ENCODE data around the gene ATP1A3. TPM values are rescaled to one million over a fixed set of nuclear protein-coding genes. Genes with fewer than 3 reads are reported as not detected.
"Not testable (repeated sequence)": the region's sequence is repeated elsewhere in the genome, so short reads cannot be mapped to it uniquely, and the experiment has no call there.

ATP1A3 gene
- total RNA-seq, 3 donors from 2014 or later, result 2.8 to 4.9 (median 3.7) TPM

DNA sequence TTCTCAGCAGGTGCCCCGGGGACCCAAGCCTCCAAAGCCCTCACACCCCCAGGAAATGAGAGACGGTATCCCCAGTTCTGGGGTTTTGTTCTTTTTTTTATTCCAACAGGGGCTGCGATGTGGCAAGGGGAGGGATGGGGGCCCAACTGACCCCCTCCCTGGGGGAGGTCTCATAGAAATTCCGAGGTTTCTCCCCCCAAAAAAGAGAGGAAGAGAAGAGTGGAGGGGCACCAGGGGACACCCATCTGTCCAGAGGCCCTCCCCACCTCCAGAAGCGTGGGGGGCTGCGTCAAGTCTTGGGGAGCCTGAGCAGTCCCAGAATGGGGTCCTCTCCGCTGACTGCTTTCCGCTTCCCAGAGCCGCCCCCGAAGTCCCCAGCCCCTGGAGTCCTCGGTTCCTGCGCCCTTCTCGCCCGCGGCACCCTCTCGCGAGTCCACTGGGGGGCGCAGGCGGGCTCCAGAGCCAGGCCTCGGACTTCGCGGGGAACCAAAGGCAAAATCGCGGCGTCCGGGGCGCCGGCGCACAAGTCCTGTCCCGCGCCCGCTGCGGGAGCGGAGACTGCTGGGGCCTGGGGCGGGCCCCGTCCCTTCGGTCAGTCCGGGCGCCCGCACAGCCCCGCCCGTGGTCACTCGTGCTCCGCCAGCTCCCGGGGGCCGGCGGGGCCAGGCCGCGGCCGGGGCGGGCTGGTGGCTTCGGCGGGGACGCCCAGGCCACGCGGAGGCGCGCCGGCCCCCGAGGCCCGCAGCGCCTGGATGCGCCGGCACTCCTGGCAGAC is 4.4 kb upstream of the ATP1A3 start:
- H3K27me3 Mint-ChIP-seq (ENCODE audit: low read depth), result peaks cover 68% of the 10 kb centered on the region
- H3K4me1 Mint-ChIP-seq (ENCODE audit: low read depth), result peaks cover 31% of the 10 kb centered on the region
- H3K9me3 Mint-ChIP-seq, result no peaks in the 10 kb centered on the region
- H3K4me3 Mint-ChIP-seq, result no peak overlapping the region
- DNase-seq (no peak), ATAC-seq (peak; percentile 8 to 11)
- H3K36me3 Mint-ChIP-seq (ENCODE audit: insufficient read depth), result no peaks in the 10 kb centered on the region

DNA sequence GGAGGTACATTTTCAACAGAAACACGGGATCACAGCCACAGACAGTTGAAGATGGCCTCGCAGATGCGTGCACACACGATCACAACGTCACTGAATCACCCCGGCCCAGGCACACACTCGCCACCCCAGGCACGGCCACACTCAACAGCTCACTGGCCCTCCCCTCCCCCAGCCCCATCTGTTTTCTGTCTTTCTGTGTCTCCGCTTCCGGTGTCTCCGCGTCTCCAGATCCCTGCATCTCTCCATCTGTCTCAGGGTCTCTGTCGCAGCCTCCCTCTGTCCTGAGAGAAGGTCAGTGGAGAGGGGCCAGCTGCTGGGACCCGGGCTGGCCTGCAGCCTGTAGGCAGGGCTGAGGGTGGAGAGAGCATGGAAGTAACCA is 3.8 kb upstream of the ATP1A3 start:
- Mint-ChIP-seq H3K9me3 (no peaks in the 10 kb centered on the region), H3K4me1 (ENCODE audit: low read depth) (peaks cover 32% of the 10 kb centered on the region), H3K27me3 (ENCODE audit: low read depth) (peaks cover 68% of the 10 kb centered on the region), H3K4me3 (peak overlapping the region; percentile 22), H3K36me3 (ENCODE audit: insufficient read depth) (no peaks in the 10 kb centered on the region)
- DNase-seq (no peak), ATAC-seq (no peak)

DNA sequence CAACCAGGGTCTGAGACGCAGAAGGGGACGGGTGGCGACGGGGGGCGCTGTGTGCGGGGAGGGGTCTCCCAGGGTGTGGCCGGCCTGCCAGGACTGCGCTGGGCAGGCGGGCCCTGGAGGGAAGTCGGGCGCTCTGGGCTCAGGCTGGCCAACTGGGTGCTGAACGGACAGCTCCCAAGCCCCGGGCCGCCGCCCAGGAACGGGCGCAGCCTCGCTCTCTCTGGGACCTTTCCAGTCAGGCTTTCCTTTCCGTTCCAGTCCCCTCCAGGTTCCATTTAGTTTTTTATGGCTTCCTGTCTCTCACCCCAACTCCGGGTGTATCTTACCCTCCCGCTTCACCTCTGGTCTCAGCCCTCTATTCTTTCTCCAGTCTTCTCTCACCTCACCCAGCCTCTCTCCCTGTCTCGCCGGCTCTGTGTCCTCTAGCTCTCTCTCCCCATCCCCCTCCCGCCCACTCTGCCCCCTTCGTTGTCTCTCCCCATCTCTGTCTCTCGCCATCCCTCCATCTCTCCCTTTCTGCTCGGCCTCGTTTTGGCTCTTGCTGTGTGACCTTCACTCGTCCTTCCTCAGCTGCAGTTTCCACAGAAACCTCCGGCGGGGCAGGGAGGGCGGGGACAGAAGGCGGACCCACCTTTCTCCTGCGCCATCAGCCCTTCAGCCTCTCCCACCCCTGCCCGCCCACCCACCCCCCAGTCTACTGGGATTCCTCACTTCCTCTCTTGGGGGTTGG is 3.3 kb upstream of the ATP1A3 start:
- no peak for ATAC-seq
- Mint-ChIP-seq H3K4me3 (peak overlapping the region; percentile 53), H3K36me3 (ENCODE audit: insufficient read depth) (no peaks in the 10 kb centered on the region), H3K4me1 (ENCODE audit: low read depth) (peaks cover 36% of the 10 kb centered on the region), H3K9me3 (no peaks in the 10 kb centered on the region), H3K27me3 (ENCODE audit: low read depth) (peaks cover 70% of the 10 kb centered on the region)
- DNase-seq, result no peak

DNA sequence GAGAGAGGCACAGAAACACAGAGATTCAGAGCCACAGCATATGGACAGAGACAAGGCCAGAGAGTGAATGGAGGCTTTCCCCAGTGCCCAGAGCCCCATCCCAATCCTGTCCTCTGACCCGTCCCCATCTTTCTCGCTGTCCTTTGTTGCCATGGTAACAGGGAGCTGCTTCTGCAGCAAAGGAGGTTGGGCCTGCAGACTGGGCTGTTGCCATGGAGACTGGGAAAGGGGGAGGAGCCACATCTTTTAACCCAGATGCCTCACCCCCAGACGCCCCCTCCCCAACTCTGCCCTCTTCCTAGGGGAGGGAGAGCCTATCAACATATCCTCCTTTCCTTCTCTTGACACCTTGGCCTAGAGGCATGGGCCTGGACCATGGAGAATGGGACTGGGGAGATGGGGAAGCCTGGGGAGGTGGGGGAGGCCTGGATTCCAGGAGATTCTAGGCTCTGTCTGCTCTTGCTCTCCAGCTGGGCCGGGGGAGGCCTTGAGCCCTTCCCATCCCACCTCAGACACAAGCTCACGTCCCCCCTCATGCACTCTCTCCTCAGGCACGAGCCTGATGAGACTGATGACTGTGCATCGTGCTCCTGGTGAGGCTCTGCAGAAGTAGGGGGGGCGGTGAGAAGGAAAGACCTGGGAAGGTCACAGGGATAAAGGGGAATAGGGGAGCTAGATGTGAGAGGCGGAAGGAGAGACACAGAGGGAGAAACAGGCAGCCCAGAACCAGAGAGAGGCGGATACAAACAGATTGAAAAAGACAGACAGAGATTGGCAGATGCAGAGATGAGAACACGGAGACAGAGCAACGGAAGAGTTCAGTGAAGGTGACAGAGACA is 2.1 kb upstream of the ATP1A3 start:
- Mint-ChIP-seq H3K4me3 (peak overlapping the region; percentile 53), H3K36me3 (ENCODE audit: insufficient read depth) (no peaks in the 10 kb centered on the region), H3K9me3 (no peaks in the 10 kb centered on the region), H3K27me3 (ENCODE audit: low read depth) (peaks cover 59% of the 10 kb centered on the region), H3K4me1 (ENCODE audit: low read depth) (peaks cover 36% of the 10 kb centered on the region)
- ATAC-seq, result no peak
- no peak for DNase-seq

DNA sequence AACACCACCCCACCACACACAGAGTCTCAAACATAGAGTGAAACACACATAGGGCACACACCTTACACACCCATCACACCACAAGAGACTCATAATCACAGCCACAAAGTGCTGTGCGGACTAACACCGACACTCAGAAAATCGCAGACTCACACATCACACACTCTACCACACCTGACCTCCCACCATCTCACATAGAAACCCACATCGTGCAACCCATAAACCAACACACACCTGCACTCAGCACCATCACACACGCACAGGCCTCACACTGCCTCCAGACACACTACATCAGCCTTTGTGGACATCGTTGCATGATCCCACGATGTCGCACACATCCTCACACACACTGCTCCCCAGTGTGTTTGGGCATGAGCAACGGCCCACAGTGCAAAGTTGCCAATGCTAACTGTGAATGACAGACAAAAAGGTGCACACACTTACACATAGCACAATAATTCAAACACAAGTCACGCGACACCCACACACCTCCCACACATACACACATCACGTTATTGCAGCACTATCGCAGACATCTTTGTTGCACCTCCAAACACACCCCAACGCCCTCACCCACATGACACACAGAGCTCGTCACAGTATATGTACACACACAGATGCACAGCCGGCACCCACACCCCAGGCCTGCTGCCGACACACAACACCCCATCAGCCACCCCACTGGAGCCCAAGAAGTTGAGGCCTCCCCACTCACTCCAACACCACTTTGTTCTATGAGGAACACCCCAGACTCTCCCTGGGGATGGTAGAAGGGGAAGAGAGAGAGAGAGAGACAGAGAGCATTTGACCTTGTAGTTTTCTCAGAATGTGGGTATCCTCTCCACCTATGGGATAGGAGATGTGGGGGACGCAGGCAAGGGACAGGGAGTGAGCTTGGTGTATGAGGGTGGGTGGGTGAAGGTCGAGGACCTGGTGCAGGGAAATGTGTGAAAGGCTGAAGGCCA is 1.2 kb upstream of the ATP1A3 start:
- no peak for ATAC-seq
- Mint-ChIP-seq H3K27me3 (ENCODE audit: low read depth) (peaks cover 50% of the 10 kb centered on the region), H3K4me3 (peak overlapping the region; percentile 40), H3K4me1 (ENCODE audit: low read depth) (peaks cover 36% of the 10 kb centered on the region), H3K36me3 (ENCODE audit: insufficient read depth) (no peaks in the 10 kb centered on the region), H3K9me3 (no peaks in the 10 kb centered on the region)
- no peak for DNase-seq

DNA sequence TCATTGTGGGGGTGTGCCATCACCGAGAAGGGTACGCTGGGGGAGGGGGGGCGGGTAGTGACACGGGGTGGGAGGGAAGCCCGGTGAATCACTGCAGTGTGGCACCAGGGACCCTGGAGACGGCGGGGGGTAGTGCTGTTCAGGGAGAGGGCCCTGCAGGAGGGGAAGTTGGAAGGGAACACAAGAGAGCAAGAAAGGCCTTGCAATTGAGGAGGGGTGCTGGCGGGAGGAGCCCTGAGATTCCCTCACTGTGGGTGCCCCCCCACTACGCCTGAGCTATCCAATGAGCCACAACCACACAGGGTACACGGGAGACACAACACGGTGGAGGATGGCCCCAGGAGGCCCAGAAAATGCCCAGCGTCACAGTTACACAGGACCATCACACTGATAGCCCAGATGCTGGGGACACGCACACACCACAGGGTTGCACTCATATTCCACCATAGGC is 516 bp upstream of the ATP1A3 start:
- peaks cover 43% of the 10 kb centered on the region for H3K27me3 Mint-ChIP-seq (ENCODE audit: low read depth)
- H3K36me3 Mint-ChIP-seq (ENCODE audit: insufficient read depth), result no peaks in the 10 kb centered on the region
- peak; percentile 26 for DNase-seq
- H3K4me3 Mint-ChIP-seq, result peak overlapping the region; percentile 40
- peaks cover 35% of the 10 kb centered on the region for H3K4me1 Mint-ChIP-seq (ENCODE audit: low read depth)
- no peaks in the 10 kb centered on the region for H3K9me3 Mint-ChIP-seq
- ATAC-seq, result peak; percentile 9 to 15

DNA sequence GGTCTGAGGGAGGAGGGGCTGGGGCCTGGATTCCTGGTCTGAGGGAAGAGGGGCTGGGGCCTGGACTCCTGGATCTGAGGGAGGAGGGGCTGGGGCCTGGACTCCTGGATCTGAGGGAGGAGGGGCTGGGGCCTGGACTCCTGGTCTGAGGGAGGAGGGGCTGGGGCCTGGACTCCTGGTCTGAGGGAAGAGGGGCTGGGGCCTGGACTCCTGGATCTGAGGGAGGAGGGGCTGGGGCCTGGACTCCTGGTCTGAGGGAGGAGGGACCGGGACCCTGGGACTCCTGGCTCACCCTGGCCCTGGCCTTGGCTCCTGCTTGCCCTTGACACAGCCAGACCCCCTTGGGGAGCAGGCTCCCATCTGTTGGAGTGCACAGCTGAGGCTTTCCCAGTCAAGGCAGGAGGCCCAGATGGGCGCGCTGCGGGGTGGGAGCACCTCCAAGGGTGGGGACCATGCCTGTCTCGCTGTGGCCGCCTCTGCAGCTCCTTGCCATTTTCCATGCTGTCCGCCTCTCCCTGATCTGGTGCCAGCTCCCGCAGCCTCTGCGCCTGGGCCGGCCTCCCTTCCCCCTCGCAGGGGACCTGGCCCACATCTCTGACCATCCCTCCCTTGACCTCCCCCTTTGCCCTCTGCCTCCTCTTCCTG is 2.0 kb downstream of the ATP1A3 start:
- H3K36me3 Mint-ChIP-seq (ENCODE audit: insufficient read depth); DNase-seq; H3K9me3 Mint-ChIP-seq; ATAC-seq: not testable (repeated sequence)
- Mint-ChIP-seq H3K4me1 (ENCODE audit: low read depth) (peaks cover 24% of the 10 kb centered on the region), H3K4me3 (peak overlapping the region; percentile 6), H3K27me3 (ENCODE audit: low read depth) (peaks cover 27% of the 10 kb centered on the region)

DNA sequence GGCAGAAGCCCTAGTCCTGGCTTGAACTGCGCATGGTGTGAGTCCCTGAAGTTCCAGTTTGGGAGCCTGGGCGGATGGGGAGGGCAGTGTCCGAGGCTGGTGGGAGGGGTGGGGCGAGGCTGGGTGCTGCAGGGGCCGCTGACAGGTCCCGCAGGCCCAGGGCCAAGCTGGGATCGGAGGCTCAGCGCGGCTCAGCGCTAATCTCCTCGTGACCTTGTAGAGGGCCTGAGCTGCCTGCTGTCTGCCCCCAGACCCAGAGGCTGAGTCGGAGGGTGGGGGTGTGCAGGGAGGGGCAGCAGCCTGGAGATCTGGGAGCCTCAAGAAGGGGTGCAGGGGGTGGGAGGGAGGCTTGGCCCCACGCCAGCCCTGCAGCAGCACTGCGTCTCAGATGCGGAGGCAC is 3.0 kb downstream of the ATP1A3 start:
- peaks cover 17% of the 10 kb centered on the region for H3K27me3 Mint-ChIP-seq (ENCODE audit: low read depth)
- ATAC-seq (no peak), DNase-seq (no peak)
- H3K36me3 Mint-ChIP-seq (ENCODE audit: insufficient read depth), result no peaks in the 10 kb centered on the region
- peaks cover 17% of the 10 kb centered on the region for H3K4me1 Mint-ChIP-seq (ENCODE audit: low read depth)
- H3K9me3 Mint-ChIP-seq, result no peaks in the 10 kb centered on the region
- no peak overlapping the region for H3K4me3 Mint-ChIP-seq

DNA sequence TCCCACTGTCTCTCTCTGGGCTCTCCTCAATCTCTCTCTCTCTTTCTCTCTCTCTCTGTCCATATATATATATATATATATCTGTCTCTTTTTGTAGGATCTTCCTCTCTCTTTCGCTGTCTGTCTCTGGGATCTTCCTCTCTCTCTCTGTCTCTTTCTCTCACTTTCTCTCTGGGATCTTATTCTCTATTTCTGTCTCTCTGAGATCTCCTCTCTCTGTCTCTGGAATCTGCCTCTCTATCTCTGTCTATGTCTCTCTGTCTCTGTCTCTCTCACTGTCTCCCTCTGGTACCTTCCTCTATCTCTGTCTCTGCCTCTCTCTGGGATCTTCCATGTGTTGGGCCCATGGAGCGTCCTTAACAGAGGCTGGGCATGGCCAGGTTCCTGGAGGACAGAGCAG is 3.4 kb downstream of the ATP1A3 start:
- no peak overlapping the region for H3K4me3 Mint-ChIP-seq
- H3K36me3 Mint-ChIP-seq (ENCODE audit: insufficient read depth), result no peaks in the 10 kb centered on the region
- no peak for ATAC-seq
- H3K27me3 Mint-ChIP-seq (ENCODE audit: low read depth), result peaks cover 15% of the 10 kb centered on the region
- no peak for DNase-seq
- no peaks in the 10 kb centered on the region for H3K9me3 Mint-ChIP-seq
- H3K4me1 Mint-ChIP-seq (ENCODE audit: low read depth), result peaks cover 17% of the 10 kb centered on the region

DNA sequence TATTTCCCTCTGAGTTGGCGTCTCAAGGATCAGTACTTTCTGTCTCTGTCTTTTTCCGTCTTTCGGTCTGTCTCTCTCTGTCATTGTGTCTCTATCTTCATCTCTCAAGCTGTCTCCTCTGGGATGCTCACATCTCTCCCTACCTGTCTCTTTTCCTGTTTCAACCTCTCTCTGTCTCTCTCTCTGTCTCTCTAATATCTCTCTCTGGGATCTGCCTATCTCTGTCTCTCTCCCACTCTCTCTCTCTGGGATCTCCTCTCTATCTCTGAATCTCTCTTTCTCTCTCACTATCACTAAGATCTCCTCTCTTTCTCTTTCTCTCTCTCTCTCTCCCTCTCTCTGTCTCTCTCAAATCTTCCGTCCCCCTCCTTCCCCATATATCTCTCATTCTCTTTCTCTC is 4.0 kb downstream of the ATP1A3 start:
- no peaks in the 10 kb centered on the region for H3K9me3 Mint-ChIP-seq
- ATAC-seq, result no peak
- peaks cover 11% of the 10 kb centered on the region for H3K4me1 Mint-ChIP-seq (ENCODE audit: low read depth)
- no peak for DNase-seq
- peaks cover 9% of the 10 kb centered on the region for H3K27me3 Mint-ChIP-seq (ENCODE audit: low read depth)
- H3K36me3 Mint-ChIP-seq (ENCODE audit: insufficient read depth), result no peaks in the 10 kb centered on the region
- H3K4me3 Mint-ChIP-seq, result no peak overlapping the region

DNA sequence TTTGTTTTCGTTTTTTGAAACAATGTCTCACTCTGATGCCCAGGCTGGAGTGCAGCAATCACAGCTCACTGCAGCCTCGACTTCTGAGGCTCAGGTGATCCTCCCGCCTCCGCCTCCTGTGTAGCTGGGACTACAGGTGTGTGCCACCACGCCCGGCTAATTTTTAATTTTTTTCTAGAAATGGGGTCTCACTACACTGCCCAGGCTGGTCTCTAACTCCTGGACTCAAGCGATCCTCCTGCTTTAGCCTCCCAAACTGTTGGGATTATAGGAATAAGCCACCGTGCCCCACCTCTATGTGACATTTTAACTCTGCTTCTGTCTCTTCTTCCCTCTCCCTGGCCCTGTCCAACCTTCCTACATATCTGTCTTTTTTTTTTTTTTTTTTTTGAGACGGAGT is 5.1 kb downstream of the ATP1A3 start:
- peaks cover 7% of the 10 kb centered on the region for H3K4me1 Mint-ChIP-seq (ENCODE audit: low read depth)
- H3K36me3 Mint-ChIP-seq (ENCODE audit: insufficient read depth), result no peaks in the 10 kb centered on the region
- H3K4me3 Mint-ChIP-seq, result no peak overlapping the region
- ATAC-seq (no peak), DNase-seq (no peak)
- H3K9me3 Mint-ChIP-seq, result no peaks in the 10 kb centered on the region
- H3K27me3 Mint-ChIP-seq (ENCODE audit: low read depth), result peaks cover 3% of the 10 kb centered on the region

DNA sequence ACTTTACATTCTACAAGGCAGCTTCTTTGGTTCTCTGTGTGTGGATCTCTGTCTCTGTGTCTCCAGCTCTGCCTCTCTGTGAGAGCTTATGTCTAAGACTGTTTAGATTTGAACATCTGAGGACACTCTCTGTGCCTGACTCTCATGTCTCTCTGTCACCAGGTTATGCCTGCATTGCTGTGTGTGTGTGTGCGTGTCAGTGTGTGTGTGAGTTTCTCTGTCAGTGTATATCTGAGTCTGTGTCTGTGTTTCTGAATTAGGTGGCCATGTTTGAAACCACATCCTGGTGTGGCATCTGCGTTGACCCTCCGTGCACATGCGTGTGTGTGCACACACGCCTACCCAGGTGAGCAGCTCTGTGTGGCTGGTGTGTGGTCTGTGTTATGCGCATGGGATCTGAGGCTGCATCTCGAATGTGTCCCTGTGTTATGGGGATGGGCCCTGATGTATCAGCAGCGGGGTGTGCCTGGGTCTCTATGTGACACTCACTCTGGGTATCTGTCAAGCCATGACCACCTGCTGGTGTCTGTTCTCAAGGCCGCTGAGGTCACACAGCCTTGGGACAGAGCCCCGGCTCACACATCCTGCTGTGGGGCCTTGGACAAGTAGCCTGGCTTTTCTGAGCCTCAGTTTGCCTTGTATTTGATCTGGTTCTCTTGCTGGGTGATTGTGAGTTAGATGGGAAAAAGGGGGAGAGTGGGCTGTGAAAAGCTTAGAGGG is 6.7 kb downstream of the ATP1A3 start:
- Mint-ChIP-seq H3K36me3 (ENCODE audit: insufficient read depth) (no peaks in the 10 kb centered on the region), H3K9me3 (no peaks in the 10 kb centered on the region), H3K27me3 (ENCODE audit: low read depth) (no peaks in the 10 kb centered on the region), H3K4me1 (ENCODE audit: low read depth) (no peaks in the 10 kb centered on the region), H3K4me3 (no peak overlapping the region)
- DNase-seq, result no peak
- no peak for ATAC-seq

DNA sequence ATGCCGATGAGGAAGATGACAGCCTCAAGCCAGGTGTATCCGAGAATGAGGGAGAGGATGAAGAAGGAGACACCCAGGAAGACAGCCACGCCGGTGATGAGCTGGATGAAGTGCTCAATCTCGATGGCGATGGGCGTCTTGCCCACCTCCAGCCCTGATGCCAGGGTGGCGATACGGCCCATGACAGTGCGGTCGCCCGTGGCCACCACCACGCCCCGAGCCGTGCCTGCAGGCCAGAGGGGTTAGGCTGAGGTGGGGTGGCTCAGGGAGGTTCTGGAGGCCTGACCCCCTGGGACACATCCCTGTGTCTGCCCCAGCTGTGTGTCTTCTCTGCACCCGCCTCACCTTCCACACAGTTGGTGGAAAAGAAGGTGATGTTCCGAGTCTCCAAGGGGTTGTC is 9.1 kb downstream of the ATP1A3 start:
- Mint-ChIP-seq H3K27me3 (ENCODE audit: low read depth) (no peaks in the 10 kb centered on the region), H3K9me3 (no peaks in the 10 kb centered on the region), H3K4me3 (no peak overlapping the region), H3K36me3 (ENCODE audit: insufficient read depth) (no peaks in the 10 kb centered on the region), H3K4me1 (ENCODE audit: low read depth) (no peaks in the 10 kb centered on the region)
- ATAC-seq (no peak), DNase-seq (no peak)

All from activated T-cell treated with anti-CD3 and anti-CD28 coated beads, Interleukin-2, amount 50 U/mL, for 4 hours (primary cell).